Body of pancreas (tissue), 4 donors: ENCODE results near the gene CHFR. TPM values are rescaled to one million over a fixed set of nuclear protein-coding genes. Genes with fewer than 3 reads are reported as not detected.
"Not testable (repeated sequence)": the region's sequence is repeated elsewhere in the genome, so short reads cannot be mapped to it uniquely, and the experiment has no call there.

Experiments used
- ATAC-seq: fragments of 150-250 bp; one replicate; pipeline ENCODE4 v1.9.1; 2016
- DNase-seq, 4 donors: peaks; one replicate each; pipeline ENCODE4 v3.0.0-alpha.2; 2019
- H3K27ac ChIP-seq, 4 donors: fragments of 200-600 bp; sonication (generic); 1 replicate in 3 of 4; 2 replicates in 1 of 4; pipeline versions ENCODE4 v1.5.1 to v1.6.1; 2016 to 2019; ENCODE audit warnings: mild to moderate bottlenecking in 1 of 4, mixed read lengths in 1 of 4, moderate library complexity in 1 of 4
- H3K27me3 ChIP-seq, 2 donors: fragments of 200-600 bp; sonication (generic); one replicate each; pipeline ENCODE4 v1.6.0; 2016; ENCODE audit warnings: mild to moderate bottlenecking in 1 of 2
- H3K36me3 ChIP-seq, 2 donors: fragments of 200-600 bp; sonication (generic); replicated peaks in 1 of 2; 2 replicates each; pipeline ENCODE4 v1.5.1; 2016; ENCODE audit warnings: low read depth in 2 of 2; ENCODE audit not compliant: insufficient read depth in 1 of 2
- H3K4me1 ChIP-seq: fragments of 200-600 bp; sonication (generic); one replicate; pipeline ENCODE4 v1.6.0; 2016
- H3K4me3 ChIP-seq, 2 donors: fragments of 200-600 bp; sonication (generic); 1 replicate in 1 of 2; 2 replicates in 1 of 2; pipeline ENCODE4 v1.5.1; 2016 to 2019
- H3K9me3 ChIP-seq, 3 donors: fragments of 200-600 bp; sonication (generic); 1 replicate in 2 of 3; 2 replicates in 1 of 3; pipeline ENCODE4 v1.5.1; 2016
- CTCF ChIP-seq, 7 experiments: fragments of 450-650 bp in 4 of 7; fragments of 200-600 bp in 3 of 7; sonication (generic) in 3 of 7; IDR thresholded peaks; one replicate each; pipeline ENCODE4 v1.5.1; 2016 to 2019; ENCODE audit warnings: antibody characterized with exemption in 7 of 7
- POLR2A ChIP-seq, 3 donors: fragments of 450-650 bp; IDR thresholded peaks; one replicate each; pipeline ENCODE4 v1.6.1; 2016; ENCODE audit warnings: antibody characterized with exemption in 3 of 3, mild to moderate bottlenecking in 2 of 3
- WGBS, 2 donors: methylation state at CpG; one replicate each; pipeline ENCODE4 v1.1.5; 2017; 5-methylcytosine and 5-hydroxymethylcytosine counted together
- intact Hi-C: fragments of 100-400 bp; cut with DNase I; formaldehyde crosslinking; loops from one replicate; pipeline ENCODE4 v1.15.1; 2023
- total RNA-seq, 2 donors: library from RNA; depleted of rRNA; stranded (reverse); fragments of >200 nt; gene quantifications; one replicate each; pipeline ENCODE4 v1.1.0, GENCODE V29; 2016

The CHFR gene
- total RNA-seq, 2 donors from 2014 or later: 31.4 to 45.2 TPM

- H3K4me1 ChIP-seq: no peaks in the 10 kb centered on the region
- H3K4me3 ChIP-seq: no peak overlapping the region
- TF ChIP-seq CTCF (IDR thresholded peaks at IDR 0.05) (no peak), POLR2A (IDR thresholded peaks at IDR 0.05) (no peak)
- no peaks in the 10 kb centered on the region for H3K9me3 ChIP-seq
- 90 to 96% methylated on average over 6 to 14 of the region's 14 CpGs for WGBS, 2 donors
- intact Hi-C loops: no loop called here
- ATAC-seq (no peak), DNase-seq (no peak)
- peaks cover 6 to 25% of the 10 kb centered on the region in 2 donors for H3K36me3 ChIP-seq
- no peaks in the 10 kb centered on the region for H3K27me3 ChIP-seq
- no peak overlapping the region for H3K27ac ChIP-seq
Measured at GRCh38 chr12:132869551-132869950, 17.9 kb downstream of the CHFR start.

- Histone ChIP-seq H3K4me3 (no peak overlapping the region), H3K4me1 (no peaks in the 10 kb centered on the region), H3K27me3 (no peaks in the 10 kb centered on the region), H3K27ac (no peak overlapping the region), H3K36me3 (peaks cover 6 to 17% of the 10 kb centered on the region in 2 donors), H3K9me3 (no peaks in the 10 kb centered on the region)
- 81 to 96% methylated on average over 13 to 14 of the region's 14 CpGs for WGBS, 2 donors
- intact Hi-C loops: no loop called here
- DNase-seq (no peak), ATAC-seq (no peak)
- no peak for TF ChIP-seq POLR2A (IDR thresholded peaks at IDR 0.05)
- no peak for TF ChIP-seq CTCF (IDR thresholded peaks at IDR 0.05)
Measured at GRCh38 chr12:132866251-132866828, 21.1 kb downstream of the CHFR start.

- DNase-seq (no peak), ATAC-seq (no peak)
- no peaks in the 10 kb centered on the region for H3K4me1 ChIP-seq
- no peaks in the 10 kb centered on the region for H3K27me3 ChIP-seq
- H3K9me3 ChIP-seq: no peaks in the 10 kb centered on the region
- peaks cover 7 to 27% of the 10 kb centered on the region in 2 donors for H3K36me3 ChIP-seq
- intact Hi-C loops: no loop called here
- no peak for TF ChIP-seq CTCF (IDR thresholded peaks at IDR 0.05)
- TF ChIP-seq POLR2A (IDR thresholded peaks at IDR 0.05): no peak
- H3K4me3 ChIP-seq: no peak overlapping the region
- H3K27ac ChIP-seq: no peak overlapping the region
- WGBS, 2 donors: 93% methylated on average over 8 of the region's 8 CpGs
Measured at GRCh38 chr12:132861558-132861957, 25.8 kb downstream of the CHFR start.

GRCh38 chr12:132858718-132859266 is 28.6 kb downstream of the CHFR start:
- Histone ChIP-seq H3K4me1 (no peaks in the 10 kb centered on the region), H3K4me3 (no peak overlapping the region), H3K27me3 (no peaks in the 10 kb centered on the region), H3K27ac (no peak overlapping the region), H3K36me3 (peaks cover 16 to 49% of the 10 kb centered on the region in 2 donors), H3K9me3 (no peaks in the 10 kb centered on the region)
- WGBS, 2 donors: 83 to 86% methylated on average over 18 of the region's 18 CpGs
- ATAC-seq (no peak), DNase-seq (no peak)
- TF ChIP-seq CTCF (IDR thresholded peaks at IDR 0.05) (no peak), POLR2A (IDR thresholded peaks at IDR 0.05) (no peak)
- intact Hi-C loops: no loop called here

GRCh38 chr12:132857019-132857418 is 30.4 kb downstream of the CHFR start:
- peaks cover 20 to 62% of the 10 kb centered on the region in 2 donors for H3K36me3 ChIP-seq
- intact Hi-C loops, H3K4me3 ChIP-seq, H3K27ac ChIP-seq, ATAC-seq, H3K9me3 ChIP-seq, DNase-seq, H3K27me3 ChIP-seq, H3K4me1 ChIP-seq: not testable (repeated sequence)
- 87 to 95% methylated on average over 3 to 20 of the region's 21 CpGs for WGBS, 2 donors
